GM21390 (cell line): ENCODE data around the gene ZFP3.
"Not testable (repeated sequence)": the region's sequence is repeated elsewhere in the genome, so short reads cannot be mapped to it uniquely, and the experiment has no call there.

ENCODE experiments used
- ATAC-seq: cut with Tn5 transposase; IDR thresholded peaks from one replicate; pipeline ENCODE4 v1.9.1; 2021; ENCODE audit not compliant: unreplicated experiment

ZFP3 gene

DNA sequence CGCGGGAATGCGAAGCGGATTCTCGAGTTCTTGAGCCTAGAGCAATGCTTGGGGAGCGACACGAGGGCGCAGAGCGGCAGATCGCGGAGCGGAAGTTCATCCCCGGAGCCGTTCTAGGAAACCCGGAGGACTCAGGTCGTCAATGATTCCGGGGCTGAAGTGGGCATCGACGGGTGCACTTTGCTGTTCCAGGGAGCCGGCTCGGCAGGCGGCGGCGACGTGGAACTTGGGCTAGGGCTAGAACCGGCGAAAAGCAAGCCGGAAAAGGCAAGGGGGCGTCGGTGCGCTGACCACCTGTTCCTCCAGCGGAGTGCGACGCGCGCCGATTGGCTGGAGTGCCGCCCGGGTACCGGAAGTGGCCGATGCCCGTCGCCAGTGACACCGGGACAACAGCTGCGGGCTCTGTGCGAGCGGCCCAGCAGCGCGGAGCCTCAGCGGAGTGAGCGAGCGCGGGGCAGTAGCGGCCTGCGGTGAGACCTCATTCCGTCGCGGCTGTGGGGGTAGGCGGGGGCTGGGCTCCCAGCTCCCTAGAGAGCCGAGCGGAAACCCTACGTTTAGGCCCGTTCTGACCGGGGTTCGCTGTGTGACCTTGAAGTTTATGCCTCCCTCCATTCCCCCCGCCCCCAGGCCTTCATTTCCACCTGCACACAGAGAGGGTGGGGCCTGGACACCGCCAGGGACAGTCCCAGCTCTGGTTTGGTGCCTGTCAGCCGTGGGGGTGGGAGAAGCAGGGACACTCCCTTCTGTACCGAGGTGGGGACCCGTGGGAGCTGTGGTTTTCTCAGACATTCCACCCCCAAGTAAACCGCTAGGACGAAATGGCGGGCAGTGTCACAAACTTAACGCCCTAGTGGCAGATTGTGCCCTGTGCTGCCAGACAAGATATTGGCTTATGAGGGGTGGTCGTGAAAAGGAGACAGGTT is at the start of gene ZFP3:
Gene ZFP3 (plus strand): TSS at position 362 of the 923 bp plus-strand sequence. CDS start 13,038 bp downstream, outside the sequence.
- peak; percentile 84 for ATAC-seq

DNA sequence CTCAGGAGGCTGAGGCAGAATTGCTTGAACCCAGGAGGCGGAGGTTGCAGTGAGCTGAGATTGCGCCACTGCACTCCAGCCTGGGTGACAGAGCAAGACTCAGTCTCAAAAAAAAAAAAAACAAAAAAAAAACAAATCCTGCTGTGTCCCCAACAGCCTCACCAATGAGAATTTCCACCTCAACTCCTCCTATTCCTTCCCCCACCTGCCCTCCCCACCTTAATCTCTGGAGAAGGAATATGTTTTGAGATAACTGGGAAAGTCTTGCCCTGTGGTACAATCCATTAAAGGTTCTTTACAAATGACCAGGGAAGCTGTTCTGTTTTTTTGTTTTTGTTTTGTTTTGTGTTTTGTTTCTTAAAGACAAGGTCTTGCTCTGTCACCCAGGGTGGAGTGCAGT is 48.1 kb upstream of the ZFP3 start:
- ATAC-seq = not testable (repeated sequence)

DNA sequence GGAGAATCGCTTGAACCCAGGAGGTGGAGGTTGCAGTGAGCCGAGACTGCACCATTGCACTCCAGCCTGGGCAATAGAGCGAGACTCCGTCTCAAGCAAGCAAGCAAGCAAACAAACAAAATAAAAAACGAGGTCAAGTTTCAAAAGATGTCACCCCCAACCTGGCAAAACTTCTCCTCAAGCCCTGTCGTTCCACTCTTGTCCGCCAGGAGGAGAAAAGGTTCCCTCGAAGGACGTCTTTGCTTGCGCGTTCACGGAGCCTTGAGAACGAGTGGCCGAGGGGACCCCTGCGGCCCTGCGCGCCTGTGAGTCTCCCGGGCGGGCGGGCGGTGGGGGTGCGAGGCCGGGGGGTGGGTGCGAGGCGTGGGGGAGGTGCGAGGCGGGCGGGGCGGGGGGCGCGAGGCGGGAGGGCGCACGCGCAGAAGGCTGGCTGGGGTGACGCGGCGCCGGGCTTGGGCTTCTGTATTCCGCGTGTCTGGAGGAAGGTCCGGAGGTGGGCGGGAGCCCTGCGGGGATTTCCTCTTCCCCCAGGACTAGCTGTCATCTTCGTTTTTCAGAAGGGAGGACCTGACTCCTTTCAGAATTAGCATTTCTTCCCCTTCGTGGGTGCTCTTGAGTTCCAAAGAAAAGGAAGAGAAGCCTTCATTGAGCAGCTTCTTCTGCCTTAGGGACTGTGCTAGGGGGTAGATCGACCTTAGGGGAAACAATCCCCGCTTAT is 46.7 kb upstream of the ZFP3 start:
- ATAC-seq = peak; percentile 49

DNA sequence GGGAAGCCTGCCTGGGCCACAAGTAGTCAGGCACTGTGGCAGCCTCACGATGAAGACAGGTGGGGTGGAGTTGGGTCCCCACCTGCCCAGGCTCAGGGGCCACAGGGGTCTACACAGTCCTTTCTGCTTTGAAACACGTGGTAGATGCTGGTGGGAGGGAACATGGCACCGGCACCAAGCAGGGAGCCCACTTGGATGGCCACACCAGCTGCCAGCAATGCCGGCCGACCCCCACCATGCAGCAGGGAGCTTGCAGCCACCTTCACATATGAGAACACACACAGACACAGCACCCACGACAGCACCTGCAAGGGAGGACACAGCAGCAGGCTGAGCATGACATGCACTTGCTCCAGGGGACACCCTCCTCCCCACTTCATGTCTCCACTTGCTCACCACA is 45.4 kb upstream of the ZFP3 start:
- ATAC-seq = no peak

DNA sequence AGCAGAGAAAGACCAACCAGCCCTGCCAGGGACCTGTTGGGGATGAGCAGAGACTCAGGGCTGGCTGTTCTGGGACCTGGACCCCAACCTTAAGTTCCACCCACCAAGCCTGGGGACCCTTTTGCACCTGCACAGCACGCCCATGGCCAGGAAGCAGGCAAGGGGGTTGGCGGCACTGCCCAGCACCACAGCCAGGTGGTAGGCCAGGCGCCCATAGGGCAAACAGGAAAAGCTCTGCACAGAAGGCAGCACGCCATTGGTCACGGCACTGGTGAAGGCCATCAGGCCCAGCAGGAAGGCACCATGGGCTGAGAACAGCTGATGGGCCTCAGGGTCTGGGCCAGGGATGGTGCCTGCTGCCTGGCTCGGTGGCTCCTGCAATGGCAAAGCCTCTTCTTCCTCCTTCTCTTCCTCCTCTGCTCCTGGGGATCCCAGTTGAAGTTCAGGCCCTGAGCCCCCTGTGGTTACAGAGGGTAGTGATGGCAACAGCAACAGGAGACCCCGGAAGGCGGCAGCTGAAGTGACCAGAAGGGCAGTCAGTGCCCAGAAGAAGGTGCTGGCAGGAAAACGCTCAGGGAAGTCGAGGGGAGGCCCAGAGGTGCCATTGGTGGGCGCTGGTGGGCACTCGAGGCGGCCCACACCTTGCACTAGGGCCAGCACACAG is 44.8 kb upstream of the ZFP3 start:
- no peak for ATAC-seq

DNA sequence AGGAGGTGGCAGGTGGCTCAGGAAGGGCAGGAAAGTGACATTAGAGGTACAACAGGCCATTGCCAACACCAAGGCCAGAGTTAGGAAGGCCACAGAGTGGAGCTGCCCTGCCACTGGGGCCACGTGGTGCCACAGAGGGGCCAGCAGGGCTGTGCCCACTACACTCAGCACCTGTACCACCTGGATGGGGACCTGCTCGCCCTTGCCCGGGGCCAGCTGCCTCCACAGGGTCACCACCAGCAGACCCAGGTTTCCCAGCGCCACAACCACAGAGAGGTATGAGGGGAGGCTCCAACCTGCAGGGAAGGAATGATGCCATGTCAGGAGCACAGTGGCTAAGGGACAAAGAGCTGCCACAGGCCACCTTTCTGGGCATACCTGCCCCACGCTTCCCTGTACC is 44.2 kb upstream of the ZFP3 start:
- ATAC-seq = no peak

DNA sequence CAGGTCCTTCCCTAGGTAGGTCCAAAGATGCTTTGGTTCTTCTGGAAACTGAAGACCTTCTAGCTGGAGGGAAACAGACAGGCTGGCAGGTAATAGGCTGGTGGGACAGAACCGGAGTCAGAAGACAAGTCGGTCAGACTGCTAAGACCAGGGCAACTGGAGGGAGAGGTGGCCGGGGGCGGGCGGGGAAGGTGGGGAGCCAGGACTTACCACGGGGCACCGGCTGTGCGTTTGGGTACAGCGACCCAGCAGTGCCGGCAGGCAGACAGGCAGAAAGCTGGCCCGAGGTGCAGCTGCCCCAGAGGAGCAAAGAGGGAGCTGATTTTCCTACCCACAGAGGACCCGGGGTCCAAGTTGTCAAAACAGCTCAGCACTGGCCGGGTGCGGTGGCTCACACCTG is 43.6 kb upstream of the ZFP3 start:
- ATAC-seq = no peak

DNA sequence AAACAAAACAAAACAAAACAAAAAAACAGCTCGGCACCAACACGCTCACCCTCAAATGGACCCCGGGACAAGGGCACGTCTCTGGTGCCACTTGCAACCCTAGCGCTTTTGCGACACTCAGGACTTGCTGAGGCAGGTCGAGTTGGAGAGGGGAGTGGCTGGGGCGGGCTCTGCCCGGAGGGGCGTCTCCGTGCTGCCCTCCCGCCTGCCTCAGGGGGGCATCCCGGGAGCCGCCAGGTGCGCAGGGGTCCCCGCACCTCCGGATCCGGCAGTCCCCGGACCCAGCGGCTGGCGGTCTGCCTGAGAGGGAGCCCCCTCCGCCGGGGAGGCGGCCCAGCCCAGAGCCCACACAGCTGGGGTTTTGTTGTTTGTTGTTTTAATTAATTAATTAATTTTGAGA is 43.0 kb upstream of the ZFP3 start, which contains the start of gene SLC52A1:
Gene SLC52A1 (minus strand): TSS at position 112 of the 400 bp plus-strand sequence. CDS start 820 bp downstream, outside the sequence.
- no peak for ATAC-seq

DNA sequence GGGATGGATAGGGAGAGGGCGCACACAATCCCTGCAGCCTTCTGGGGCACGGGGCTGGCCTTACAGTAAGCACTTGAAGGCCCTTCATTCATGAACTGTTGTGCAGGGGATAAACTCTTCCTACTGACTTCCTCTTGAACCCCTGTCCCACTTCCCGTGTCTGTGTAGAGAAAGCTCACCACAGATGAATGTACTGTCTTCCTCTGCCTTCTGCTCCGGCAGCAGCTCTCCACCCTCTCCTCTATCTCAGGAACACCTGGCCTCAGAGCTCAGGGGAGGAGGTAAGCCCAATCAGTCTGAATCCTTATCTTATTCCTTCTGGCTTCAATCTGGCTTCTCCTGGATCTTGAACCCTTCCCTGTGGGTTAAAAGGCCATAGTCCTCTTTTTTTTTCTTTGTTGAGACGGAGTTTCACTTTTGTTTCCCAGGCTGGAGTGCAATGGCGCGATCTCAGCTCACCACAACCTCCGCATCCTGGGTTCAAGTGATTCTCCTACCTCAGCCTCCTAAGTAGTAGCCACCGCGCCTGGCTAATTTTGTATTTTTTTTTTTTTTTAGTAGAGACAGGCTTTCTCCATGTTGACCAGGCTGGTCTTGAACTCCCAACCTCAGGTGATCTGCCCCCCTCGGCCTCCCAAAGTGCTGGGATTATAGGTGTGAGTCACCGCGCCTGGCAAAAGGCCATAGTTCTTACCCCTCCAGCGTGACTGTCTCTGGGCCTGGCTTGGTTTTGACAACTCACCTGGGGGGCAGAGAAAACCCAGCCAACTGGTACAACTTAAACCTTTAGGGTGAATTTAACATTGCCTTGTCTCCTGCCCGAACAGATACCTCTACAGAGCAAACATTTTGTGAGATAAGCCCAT is 35.9 kb upstream of the ZFP3 start:
- no peak for ATAC-seq

DNA sequence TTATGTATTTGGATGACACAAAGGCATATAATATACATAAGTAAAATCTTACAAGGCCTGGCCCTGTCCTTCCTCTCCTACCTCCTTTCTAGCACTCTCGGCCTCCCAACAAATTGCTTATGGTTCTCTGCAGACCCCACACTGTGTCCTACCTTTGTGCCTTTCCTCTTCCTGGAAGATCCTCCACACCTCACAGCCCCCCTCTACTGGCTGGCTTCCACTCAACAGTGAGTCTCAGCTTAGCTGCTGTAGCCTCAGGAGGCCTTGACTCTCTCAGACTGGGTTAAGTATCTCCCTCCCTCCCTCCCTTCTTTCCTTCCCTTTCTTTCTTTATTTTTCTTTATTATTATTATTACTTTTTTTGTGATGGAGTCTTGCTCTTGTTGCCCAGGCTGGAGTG is 34.7 kb upstream of the ZFP3 start:
- no peak for ATAC-seq

DNA sequence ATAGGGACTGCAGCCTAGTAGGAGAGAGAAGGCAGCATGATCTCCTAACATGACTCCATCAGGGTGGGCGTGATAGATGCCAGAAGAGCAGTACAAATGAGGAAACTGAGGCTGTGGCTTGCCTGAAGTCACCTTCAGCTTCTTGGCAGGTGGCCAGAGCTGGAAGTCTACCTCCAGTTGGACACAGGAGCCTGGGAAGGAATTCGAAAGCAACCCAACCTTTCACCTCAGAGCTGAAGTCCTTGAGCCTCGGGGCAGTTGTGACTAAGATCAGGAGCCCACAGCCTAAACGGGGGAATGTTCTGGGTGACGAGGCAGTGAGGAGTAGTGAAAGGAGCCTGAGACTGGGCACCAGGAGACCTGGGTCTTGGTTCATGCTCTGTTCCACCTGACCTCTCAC is 33.6 kb upstream of the ZFP3 start:
- ATAC-seq = no peak

DNA sequence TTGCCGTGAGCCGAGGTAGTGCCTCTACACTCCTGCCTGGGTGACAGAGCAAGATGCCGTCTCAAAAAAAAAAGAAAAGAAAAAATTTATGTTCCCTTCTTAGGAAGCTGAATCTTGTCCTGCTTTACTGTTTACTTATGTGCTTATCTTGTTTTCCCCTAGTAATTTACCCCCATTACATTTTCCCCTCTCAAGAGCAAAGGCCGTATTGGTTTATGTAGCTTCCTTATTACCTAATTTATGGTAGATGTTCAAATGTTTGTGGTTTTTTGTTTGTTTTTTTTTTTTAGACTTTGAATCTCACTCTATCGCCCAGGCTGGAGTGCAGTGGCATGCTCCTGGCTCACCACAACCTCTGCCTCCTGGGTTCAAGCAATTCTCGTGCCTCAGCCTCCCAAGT is 32.8 kb upstream of the ZFP3 start:
- no peak for ATAC-seq

DNA sequence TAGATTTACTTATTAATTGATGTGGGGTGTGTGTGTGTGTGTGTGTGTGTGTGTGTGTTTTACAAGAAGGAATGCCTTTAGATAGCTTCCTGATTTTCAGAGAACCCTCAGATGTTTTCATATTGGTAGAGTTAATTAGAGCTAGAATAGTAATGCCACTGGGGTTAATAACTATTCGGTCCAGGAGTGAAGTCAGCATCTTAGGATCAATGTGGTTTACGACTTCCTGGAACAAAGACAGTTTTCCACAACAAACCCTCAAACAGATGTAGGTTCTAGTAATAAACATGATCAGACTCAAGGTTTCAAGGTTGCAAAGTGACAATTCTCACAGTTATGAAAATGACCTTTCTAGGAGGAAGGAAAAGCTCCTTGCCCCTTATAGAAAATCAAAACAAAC is 30.8 kb upstream of the ZFP3 start:
- ATAC-seq = no peak

DNA sequence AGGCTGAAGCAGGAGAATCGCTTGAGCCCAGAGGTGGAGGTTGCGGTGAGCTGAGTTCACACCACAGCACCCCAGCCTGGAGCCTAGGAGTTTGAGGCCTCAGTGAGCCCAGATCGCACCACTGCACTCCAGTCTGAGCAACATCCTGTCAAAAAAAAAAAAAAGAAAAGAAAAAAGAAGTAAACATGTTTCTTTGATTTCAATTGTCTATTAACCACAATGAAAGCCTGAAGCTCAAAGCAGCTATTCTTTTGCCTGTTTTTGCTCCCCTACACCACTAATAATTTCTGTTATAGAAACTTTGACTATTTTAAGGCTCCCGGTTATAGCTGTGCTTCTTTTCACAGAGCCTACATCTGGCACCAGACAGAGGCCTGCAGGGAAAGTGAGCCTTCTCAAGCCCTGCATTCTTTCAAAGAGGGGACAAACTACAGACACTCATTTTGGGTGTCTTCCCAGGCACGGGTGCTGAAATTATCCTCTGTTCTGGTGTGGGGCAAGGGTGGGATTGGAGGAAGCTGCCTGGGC is 28.9 kb upstream of the ZFP3 start:
- ATAC-seq = no peak

DNA sequence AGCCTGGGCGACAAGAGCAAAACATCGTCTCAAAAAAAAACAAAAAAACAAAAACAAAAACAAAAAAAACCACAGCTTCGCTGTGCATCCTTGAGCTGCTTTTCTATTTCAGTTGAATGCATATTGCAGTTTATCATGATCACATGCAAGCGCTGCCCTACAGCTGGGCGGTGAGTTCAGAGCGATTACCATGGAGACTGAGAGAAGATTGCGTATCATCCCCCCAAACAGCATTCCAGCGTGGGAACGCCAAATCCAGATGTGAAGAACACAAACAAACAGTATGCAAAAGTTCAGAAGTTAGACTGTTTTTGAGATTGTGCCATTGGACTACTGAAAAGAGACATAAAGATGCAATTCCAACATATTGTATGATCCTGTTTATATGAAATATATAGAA is 28.0 kb upstream of the ZFP3 start:
- ATAC-seq = no peak

DNA sequence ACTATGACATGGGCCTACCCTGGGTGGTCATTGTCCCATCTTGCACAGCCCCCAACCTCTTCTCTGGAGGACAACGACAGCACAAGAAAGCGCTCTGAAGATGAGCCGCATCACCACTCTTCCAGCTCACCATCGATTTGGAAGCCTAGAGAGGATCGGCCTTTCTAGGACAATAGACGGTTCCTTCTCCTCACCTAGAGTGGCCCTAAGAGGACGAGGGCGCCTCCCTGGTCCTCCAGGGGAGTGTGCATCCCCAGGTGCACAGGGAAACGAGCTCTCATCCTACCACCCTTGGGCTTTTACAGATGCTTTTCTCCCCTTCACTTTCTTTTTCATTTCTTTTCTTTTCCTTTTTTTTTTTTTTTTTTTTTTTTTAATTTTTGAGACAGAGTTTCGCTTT is 22.7 kb upstream of the ZFP3 start:
- ATAC-seq = no peak

DNA sequence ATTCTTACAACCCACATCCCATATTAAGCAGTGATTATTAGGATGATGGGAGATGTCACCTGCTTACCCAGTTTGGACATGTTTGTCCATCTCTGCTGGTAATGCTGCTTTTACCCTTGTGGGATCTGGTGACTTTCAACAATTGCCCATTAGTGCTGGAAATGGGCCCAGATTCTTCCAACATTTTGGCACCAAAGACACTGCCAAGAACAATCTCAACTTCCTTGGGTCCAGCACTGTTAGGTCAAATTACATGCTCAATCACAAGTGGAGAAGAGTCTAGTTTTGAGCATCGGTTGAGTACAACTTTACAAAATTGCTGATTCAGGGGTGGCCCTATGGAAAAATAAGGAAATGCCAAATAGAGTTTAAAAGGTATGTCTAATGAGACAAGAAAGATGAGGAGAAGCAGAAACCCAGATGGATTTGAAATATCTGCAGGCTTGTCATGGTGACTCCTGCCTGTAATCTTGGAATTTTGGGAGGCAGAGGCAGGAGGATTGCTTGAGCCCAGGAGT is 13.0 kb upstream of the ZFP3 start:
- no peak for ATAC-seq

DNA sequence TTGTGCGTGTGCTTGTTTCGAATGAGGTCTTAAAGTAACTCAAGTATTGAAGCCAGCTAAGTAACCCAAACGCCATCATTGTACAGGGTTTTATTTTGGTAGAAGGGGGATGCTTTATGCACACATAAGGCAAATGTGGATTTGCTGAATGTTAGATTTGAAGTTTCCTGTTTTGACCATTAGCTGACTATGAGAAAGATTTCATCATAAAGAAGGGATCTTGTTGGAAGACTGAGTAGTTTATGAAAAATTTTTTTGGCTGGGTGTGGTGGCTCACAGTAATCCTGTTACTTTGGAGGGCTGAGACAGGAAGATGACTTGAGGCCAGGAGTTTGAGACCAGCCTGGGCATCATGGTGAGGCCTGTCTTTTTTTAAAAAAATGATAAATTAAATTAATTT is 10.0 kb upstream of the ZFP3 start:
- ATAC-seq = no peak

DNA sequence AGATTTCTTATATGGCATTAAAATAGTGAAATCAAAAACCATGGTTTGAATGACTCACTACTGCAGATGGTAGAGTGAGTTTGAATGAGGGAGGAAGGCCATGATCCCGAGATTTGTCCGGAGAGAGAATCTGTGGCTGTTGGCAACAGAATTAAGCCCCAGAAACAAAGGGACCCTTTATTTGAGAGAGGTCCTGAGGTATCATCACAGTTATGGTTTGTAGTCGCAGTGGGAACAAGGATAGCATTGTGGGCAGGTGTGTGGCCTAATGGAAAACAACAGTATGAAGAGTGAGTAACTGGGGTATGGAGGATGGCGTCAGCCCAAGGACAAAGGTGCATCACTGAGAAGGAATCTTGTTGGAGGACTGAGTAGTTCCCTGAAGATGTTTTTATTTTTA is 8.5 kb upstream of the ZFP3 start:
- ATAC-seq = no peak

DNA sequence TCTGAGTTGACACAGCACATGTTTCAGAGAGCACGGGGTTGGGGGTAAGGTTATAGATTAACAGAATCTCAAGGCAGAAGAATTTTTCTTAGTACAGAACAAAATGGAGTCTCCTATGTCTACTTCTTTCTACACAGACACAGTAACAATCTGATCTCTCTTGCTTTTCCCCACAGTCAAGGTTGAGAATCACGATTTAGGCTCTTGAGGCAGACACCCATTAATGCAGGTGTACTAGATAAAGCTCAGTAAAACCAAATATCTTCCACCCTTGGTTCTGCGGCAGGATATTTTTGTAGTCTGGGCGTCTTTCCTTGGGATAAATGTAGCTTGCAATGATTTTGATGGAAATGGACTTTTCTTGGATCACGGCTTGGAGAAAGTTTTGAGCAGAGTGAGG is 2.8 kb upstream of the ZFP3 start:
- not testable (repeated sequence) for ATAC-seq
